22Rv1 (cell line): ENCODE data around the gene PKIG.

Source experiments
- H3K27ac ChIP-seq: fragments of 450-650 bp; 2 replicates; pipeline ENCODE4 v1.5.1; 2017
- ZFX ChIP-seq: fragments of 450-650 bp; IDR thresholded peaks from 2 replicates; pipeline ENCODE4 v1.6.1; 2017; ENCODE audit warnings: antibody characterized with exemption, borderline replicate concordance
- TF ChIP-seq, protein P1 (sequence below): fragments of 450-650 bp; IDR thresholded peaks from 2 replicates; pipeline ENCODE4 v1.5.1; 2017; ENCODE audit warnings: mild to moderate bottlenecking

The PKIG gene

DNA sequence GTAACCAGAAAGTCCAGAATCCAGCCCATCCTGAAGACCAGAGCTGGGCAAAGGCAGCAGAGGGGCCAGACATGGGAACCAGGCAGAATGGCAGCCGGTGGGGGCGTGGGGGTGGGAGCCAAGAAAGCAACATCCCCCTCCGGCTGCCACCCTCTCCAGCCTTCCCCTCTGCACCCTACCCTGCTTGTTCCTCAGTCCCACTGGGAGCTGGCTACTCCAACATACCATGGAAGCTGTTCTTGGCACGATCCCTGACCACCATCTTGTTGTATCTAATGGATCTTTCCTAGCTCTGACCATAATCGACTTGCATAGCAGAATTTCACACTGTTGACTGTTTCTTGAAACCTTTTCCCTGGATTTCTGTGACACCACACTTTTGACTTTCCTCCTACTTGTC is 38.9 kb downstream of the PKIG start:
- no peak for TF ChIP-seq ZFX
- TF ChIP-seq, protein P1, sequence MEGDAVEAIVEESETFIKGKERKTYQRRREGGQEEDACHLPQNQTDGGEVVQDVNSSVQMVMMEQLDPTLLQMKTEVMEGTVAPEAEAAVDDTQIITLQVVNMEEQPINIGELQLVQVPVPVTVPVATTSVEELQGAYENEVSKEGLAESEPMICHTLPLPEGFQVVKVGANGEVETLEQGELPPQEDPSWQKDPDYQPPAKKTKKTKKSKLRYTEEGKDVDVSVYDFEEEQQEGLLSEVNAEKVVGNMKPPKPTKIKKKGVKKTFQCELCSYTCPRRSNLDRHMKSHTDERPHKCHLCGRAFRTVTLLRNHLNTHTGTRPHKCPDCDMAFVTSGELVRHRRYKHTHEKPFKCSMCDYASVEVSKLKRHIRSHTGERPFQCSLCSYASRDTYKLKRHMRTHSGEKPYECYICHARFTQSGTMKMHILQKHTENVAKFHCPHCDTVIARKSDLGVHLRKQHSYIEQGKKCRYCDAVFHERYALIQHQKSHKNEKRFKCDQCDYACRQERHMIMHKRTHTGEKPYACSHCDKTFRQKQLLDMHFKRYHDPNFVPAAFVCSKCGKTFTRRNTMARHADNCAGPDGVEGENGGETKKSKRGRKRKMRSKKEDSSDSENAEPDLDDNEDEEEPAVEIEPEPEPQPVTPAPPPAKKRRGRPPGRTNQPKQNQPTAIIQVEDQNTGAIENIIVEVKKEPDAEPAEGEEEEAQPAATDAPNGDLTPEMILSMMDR = no peak
- no peak overlapping the region for H3K27ac ChIP-seq

DNA sequence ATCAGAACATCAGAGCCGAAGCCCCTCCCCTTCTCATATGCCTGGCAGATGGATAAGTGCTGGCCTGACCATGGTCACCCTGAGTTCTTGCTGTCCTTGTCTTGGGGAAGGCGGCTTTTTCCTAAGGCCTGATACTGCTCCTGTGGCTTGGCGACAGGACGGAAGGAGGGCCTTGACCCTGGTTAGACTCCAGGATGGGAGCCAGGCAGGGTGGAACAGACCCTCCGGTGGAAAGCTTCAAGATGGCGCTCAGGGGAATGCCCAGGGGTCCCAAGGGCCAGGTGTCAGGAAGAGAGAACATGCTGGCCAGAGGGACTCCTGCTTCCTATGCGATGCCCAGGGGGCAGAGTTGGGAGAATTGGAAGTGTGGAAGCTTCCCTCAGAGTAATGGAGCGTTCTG is 39.6 kb downstream of the PKIG start:
- H3K27ac ChIP-seq = no peak overlapping the region
- TF ChIP-seq, protein P1 = no peak
- no peak for TF ChIP-seq ZFX

DNA sequence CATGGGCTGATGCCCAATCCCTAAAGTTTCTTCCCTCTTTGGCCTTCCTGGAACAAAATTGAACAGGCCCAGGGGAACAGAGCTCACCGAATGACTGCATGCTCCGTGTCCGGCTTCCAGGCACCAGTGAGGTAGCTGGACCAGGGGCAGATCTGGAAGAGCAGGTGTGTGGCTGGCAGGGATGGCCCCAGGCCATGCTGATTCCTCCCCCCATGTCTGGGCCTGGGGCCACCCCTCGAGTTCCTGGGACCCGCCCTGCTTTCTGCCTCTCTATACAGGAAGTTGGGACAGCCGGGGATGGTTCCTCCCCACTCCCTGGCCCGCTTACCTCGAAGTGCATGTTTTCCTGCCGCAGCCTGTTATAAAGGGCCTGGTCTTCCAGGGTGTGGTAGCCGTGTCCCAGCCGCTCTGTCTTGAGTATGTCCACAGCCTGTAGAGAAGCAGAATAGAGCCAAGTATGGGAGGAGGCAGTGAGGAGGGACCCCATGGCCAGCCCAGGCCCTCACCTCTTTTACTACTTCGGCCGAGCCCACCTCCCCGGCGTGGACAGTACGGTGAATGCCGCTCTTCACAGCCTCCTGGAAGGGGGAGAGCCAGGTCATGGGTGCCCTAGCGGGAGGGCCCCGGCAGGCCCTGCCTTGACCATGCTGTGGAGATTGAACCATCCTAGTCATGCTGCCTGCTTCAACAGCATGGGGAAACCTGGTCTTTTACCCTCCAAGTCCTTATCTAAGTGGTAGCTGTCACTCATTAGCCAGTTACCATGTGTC is 40.3 kb downstream of the PKIG start:
- no peak for TF ChIP-seq ZFX
- TF ChIP-seq, protein P1 = no peak
- no peak overlapping the region for H3K27ac ChIP-seq

DNA sequence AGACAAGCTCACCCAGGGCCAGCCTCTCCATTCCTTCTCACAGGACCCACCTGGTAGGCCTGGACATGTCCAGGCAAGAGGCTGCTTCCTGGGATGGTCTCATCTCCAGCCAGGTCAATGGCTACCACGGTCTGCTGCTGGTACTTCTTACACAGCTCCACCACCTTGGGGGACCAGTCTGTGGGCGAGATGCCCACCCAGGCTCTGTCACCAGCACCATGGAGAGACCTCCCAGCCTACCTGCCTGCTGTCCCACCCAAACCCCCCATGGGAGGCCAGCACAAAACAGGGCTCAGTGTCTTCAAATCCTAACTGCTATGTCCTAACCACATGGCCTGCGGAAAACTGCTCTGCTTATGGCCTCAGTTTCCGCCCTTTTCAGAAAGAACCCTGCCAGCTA is 41.8 kb downstream of the PKIG start:
- TF ChIP-seq, protein P1 = no peak
- TF ChIP-seq ZFX = no peak
- H3K27ac ChIP-seq = no peak overlapping the region

DNA sequence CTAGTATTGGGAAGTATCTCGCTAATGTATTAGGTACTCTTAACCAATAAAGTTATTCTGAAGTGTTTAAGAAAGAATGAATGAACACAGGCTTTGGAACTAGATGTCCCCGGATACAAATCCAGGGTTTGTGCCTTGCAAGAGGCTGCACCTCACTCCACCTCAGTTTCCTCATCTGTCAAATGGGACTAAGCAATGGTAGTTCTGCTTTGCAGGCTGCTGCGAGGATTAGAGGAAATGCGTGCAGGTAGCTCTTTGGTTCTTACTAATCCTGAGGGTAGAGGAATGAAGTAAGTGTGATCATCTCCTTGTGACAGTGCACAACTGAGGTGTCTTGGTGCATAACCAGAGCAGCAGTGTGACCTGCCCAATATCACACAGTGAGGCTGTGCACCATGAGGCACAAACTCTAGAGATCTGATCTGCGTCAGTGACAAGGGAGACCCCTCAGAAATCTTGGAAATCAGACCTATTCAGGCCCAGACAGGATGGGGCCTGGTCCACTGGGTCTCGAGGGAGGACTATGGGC is 42.4 kb downstream of the PKIG start:
- TF ChIP-seq ZFX = no peak
- TF ChIP-seq, protein P1 = no peak
- no peak overlapping the region for H3K27ac ChIP-seq

DNA sequence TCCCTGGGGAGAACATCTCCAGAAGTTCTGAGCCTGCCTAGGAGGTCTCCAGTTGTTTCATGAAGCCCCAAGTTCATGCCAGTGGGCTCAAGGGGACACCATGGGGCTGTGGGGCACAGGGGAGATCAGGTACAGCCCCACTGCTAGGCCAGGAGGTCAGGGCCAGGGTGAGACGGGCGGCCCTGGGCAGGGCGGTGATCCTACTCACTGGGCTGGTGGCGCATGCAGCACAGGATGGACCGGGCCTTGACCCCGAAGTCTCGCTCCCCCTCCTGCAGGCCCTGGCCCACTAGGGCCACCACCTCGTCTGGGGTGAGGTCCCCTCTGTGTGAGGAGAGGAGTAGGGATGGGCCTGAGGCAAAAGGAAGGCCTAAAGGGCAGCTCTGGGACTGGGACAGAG is 43.0 kb downstream of the PKIG start:
- TF ChIP-seq, protein P1 = no peak
- TF ChIP-seq ZFX = no peak
- no peak overlapping the region for H3K27ac ChIP-seq

DNA sequence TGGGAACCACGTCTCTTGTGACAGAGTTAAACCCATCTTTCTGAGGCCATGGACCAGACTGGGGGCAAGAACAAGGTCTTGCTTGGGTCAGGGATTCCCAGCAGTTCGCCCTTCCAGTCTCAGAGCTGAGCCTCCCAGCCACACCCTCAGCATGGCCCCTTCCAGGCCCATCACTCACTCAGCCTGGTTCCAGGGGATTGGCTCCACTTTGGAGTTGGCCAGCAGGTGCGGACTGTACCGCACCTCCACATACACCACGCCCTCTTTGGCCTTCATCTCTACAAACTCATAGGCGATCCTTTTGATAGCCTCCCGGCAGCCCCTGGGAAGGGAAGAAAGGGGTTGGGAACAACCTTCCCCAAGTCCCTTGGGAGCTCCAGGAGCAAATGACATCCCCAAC is 43.9 kb downstream of the PKIG start:
- no peak overlapping the region for H3K27ac ChIP-seq
- TF ChIP-seq, protein P1 = no peak
- no peak for TF ChIP-seq ZFX
